OCI-LY1 (cell line): ENCODE results near the gene TEX30.

Experiments
- H2AFZ ChIP-seq: fragments of 200-600 bp; sonication (generic), shearing (Covaris generic); 2 replicates; pipeline ENCODE4 v1.6.0; 2014; ENCODE audit warnings: antibody characterized with exemption, mild to moderate bottlenecking, low read length
- H3F3A ChIP-seq: fragments of 200-600 bp; sonication (generic), shearing (Covaris generic); 2 replicates; pipeline ENCODE4 v1.6.0; 2014; ENCODE audit warnings: mild to moderate bottlenecking, antibody characterized with exemption, low read length, moderate library complexity; ENCODE audit not compliant: insufficient read depth
- H3K27ac ChIP-seq: fragments of 200-600 bp; sonication (generic); 2 replicates; pipeline ENCODE4 v1.5.1; 2014; ENCODE audit warnings: low read length, mixed run types, mild to moderate bottlenecking, low read depth; ENCODE audit not compliant: poor library complexity, severe bottlenecking
- H3K27me3 ChIP-seq: fragments of 200-600 bp; sonication (generic); 2 replicates; pipeline ENCODE4 v1.6.0; 2014; ENCODE audit warnings: antibody characterized with exemption, mild to moderate bottlenecking, low read length, moderate library complexity; ENCODE audit not compliant: insufficient read depth
- H3K36me3 ChIP-seq: fragments of 200-600 bp; sonication (generic); 2 replicates; pipeline ENCODE4 v1.6.1; 2014; ENCODE audit warnings: mild to moderate bottlenecking, antibody characterized with exemption, low read length, moderate library complexity, mixed read lengths; ENCODE audit not compliant: insufficient read depth
- H3K4me1 ChIP-seq: fragments of 200-600 bp; sonication (generic); 2 replicates; pipeline ENCODE4 v1.5.1; 2014; ENCODE audit warnings: mild to moderate bottlenecking, low read length, moderate library complexity; ENCODE audit not compliant: insufficient read depth, severe bottlenecking
- H3K4me2 ChIP-seq: fragments of 200-600 bp; sonication (generic), shearing (Covaris generic); 2 replicates; pipeline ENCODE4 v1.6.1; 2014; ENCODE audit warnings: low read length
- H3K4me3 ChIP-seq: fragments of 200-600 bp; sonication (generic); 2 replicates; pipeline ENCODE4 v1.5.1; 2014; ENCODE audit warnings: low read length, low read depth, mild to moderate bottlenecking, mixed read lengths; ENCODE audit not compliant: poor library complexity, severe bottlenecking
- H3K79me2 ChIP-seq: fragments of 200-600 bp; shearing (Covaris generic); 2 replicates; pipeline ENCODE4 v1.6.1; 2016; ENCODE audit warnings: mixed run types, low read length, mixed read lengths; ENCODE audit not compliant: insufficient read depth
- H3K9ac ChIP-seq: fragments of 200-600 bp; sonication (generic), shearing (Covaris generic); 2 replicates; pipeline ENCODE4 v1.6.1; 2014; ENCODE audit warnings: mild to moderate bottlenecking, low read length, mixed read lengths
- H3K9me2 ChIP-seq: fragments of 200-600 bp; sonication (generic), shearing (Covaris generic); 2 replicates; pipeline ENCODE4 v1.6.1; 2014; ENCODE audit warnings: low read depth, mild to moderate bottlenecking, low read length, mixed read lengths
- H3K9me3 ChIP-seq: fragments of 200-600 bp; shearing (Covaris generic); 2 replicates; pipeline ENCODE4 v1.6.1; 2014; ENCODE audit warnings: low read length, mixed read lengths
- H4K20me1 ChIP-seq: fragments of 200-600 bp; sonication (generic), shearing (Covaris generic); 2 replicates; pipeline ENCODE4 v1.6.0; 2016; ENCODE audit warnings: mild to moderate bottlenecking, low read length; ENCODE audit not compliant: insufficient read depth
- EZH2 ChIP-seq: fragments of 200-600 bp; sonication (generic), shearing (Covaris generic); IDR thresholded peaks from 2 replicates; pipeline ENCODE4 v1.8.0; 2017; ENCODE audit warnings: borderline replicate concordance, mixed run types, mild to moderate bottlenecking, antibody characterized with exemption, low read length, moderate library complexity, mixed read lengths
- TF ChIP-seq, protein P1 (sequence below): fragments of 200-600 bp; sonication (generic), shearing (Covaris generic); IDR thresholded peaks from 2 replicates; pipeline ENCODE4 v1.5.1; 2017; ENCODE audit warnings: mild to moderate bottlenecking, antibody characterized with exemption, low read length, moderate library complexity, mixed read lengths

Gene TEX30

DNA sequence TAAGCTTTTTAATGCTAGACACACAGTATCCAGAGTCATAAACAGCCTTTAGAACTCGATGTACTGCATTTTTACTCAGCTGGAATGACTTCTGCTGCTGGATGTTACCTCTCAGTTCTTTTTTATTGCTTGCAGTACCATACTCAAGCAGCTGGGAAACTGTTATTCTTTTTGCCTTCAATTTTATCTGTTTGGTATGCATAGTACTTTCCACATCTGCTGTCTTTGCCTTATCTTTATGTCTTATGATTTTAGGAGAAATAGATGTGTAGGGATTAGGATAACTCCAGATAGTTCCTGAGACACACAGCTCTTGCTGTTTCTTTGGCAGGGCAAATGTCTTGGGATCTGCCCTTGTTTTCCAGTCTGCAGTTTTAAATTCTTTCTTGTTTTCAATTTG lies 31.5 kb downstream of the TEX30 start:
- Histone ChIP-seq H2AFZ (no peak overlapping the region), H4K20me1 (no peaks in the 10 kb centered on the region), H3K4me3 (no peak overlapping the region), H3K27ac (no peak overlapping the region), H3F3A (no peaks in the 10 kb centered on the region), H3K9me2 (no peaks in the 10 kb centered on the region), H3K4me1 (no peaks in the 10 kb centered on the region), H3K36me3 (no peaks in the 10 kb centered on the region), H3K9ac (no peak overlapping the region), H3K4me2 (no peak overlapping the region), H3K9me3 (peaks cover 8% of the 10 kb centered on the region; the same call in 1 of the 2 replicates), H3K79me2 (no peaks in the 10 kb centered on the region), H3K27me3 (no peaks in the 10 kb centered on the region)
- TF ChIP-seq, protein P1, sequence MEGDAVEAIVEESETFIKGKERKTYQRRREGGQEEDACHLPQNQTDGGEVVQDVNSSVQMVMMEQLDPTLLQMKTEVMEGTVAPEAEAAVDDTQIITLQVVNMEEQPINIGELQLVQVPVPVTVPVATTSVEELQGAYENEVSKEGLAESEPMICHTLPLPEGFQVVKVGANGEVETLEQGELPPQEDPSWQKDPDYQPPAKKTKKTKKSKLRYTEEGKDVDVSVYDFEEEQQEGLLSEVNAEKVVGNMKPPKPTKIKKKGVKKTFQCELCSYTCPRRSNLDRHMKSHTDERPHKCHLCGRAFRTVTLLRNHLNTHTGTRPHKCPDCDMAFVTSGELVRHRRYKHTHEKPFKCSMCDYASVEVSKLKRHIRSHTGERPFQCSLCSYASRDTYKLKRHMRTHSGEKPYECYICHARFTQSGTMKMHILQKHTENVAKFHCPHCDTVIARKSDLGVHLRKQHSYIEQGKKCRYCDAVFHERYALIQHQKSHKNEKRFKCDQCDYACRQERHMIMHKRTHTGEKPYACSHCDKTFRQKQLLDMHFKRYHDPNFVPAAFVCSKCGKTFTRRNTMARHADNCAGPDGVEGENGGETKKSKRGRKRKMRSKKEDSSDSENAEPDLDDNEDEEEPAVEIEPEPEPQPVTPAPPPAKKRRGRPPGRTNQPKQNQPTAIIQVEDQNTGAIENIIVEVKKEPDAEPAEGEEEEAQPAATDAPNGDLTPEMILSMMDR = no peak
- TF ChIP-seq EZH2 = no peak

DNA sequence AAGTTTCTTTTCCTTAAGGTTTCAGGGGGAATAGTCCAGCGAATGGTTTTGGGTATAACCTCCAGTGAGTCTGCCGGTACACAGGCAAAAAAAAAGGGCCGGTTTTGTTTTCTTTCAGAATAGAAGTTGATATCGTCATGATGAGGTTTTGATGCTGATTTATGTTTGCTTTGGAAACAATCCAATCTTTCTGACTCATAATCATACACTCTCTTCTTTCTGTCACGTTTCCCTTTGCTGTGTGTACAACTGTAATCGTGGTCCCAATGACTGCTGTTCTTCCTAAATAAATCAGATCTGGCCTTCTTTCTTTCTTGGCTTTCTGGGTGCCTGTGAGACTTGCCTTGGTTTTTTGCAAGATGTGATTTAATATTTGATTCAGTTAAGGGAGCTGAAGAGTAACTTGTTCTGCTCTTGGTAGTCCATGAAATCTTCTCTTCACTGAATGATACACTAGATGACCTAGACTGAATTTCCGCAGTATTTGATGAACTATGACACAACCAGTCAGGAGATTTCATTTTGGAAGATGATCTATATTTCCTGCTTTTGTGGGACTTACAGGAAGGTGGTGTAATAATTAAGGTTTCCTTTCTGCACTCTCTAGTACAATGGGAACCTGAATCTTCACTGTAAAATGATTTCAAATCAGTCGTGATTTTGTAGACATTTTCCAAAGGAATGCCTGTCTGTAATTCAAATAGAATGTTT lies 43.9 kb downstream of the TEX30 start:
- TF ChIP-seq, protein P1 = no peak
- no peak for TF ChIP-seq EZH2
- no peak overlapping the region for H3K9ac ChIP-seq
- H3K9me3 ChIP-seq = no peaks in the 10 kb centered on the region
- H3K27me3 ChIP-seq = peaks cover 3% of the 10 kb centered on the region
- no peaks in the 10 kb centered on the region for H3F3A ChIP-seq
- no peaks in the 10 kb centered on the region for H3K79me2 ChIP-seq
- no peak overlapping the region for H3K27ac ChIP-seq
- no peaks in the 10 kb centered on the region for H3K9me2 ChIP-seq
- H3K4me3 ChIP-seq = no peak overlapping the region
- no peaks in the 10 kb centered on the region for H4K20me1 ChIP-seq
- H3K4me2 ChIP-seq = no peak overlapping the region
- no peaks in the 10 kb centered on the region for H3K36me3 ChIP-seq
- H3K4me1 ChIP-seq = no peaks in the 10 kb centered on the region
- H2AFZ ChIP-seq = no peak overlapping the region

DNA sequence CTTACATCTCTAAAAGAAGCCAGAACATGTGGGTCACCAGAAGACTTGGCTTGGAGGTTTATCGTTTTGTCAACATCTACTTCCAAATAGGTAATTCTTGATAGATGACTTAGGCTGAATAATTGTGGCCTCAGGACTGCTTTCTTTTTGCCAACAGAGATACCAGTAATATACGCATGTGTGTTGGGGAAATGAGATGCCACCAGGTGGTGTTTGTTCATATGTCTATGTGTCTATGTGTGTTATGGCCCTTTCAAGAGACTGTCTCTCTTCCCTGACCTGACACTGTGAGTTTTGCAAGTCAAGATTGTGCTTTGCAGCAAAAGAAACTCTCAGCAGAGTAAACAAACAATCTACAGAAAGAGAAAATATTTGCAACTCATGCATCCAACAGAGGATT lies 47.2 kb downstream of the TEX30 start:
- H2AFZ ChIP-seq = no peak overlapping the region
- TF ChIP-seq EZH2 = no peak
- TF ChIP-seq, protein P1 = peak; percentile 44
- H3K79me2 ChIP-seq = no peaks in the 10 kb centered on the region
- no peaks in the 10 kb centered on the region for H4K20me1 ChIP-seq
- no peaks in the 10 kb centered on the region for H3K9me3 ChIP-seq
- no peak overlapping the region for H3K9ac ChIP-seq
- no peaks in the 10 kb centered on the region for H3K36me3 ChIP-seq
- peaks cover 3% of the 10 kb centered on the region; the same call in 1 of the 2 replicates for H3K27me3 ChIP-seq
- H3K9me2 ChIP-seq = no peaks in the 10 kb centered on the region
- H3K4me1 ChIP-seq = no peaks in the 10 kb centered on the region
- H3K4me2 ChIP-seq = no peak overlapping the region
- no peak overlapping the region for H3K4me3 ChIP-seq
- H3K27ac ChIP-seq = no peak overlapping the region
- H3F3A ChIP-seq = no peaks in the 10 kb centered on the region
